WTC11 (cell line): ENCODE results near the gene PITPNC1. TPM values are rescaled to one million over a fixed set of nuclear protein-coding genes. Genes with fewer than 3 reads are reported as not detected.
"Not testable (repeated sequence)": the region's sequence is repeated elsewhere in the genome, so short reads cannot be mapped to it uniquely, and the experiment has no call there.

Source experiments
- ATAC-seq: fragments of 200-7000 bp; cut with Tn5 transposase; 2 replicates; pipeline ENCODE4 v1.10.0; 2021; ENCODE audit warnings: mild to moderate bottlenecking, moderate library complexity
- CTCF ChIA-PET: fragments of 300-600 bp; sonication (Branson Sonifier 250); formaldehyde crosslinking; loops from one replicate; lab custom pipeline; 2021; ENCODE audit warnings: antibody characterized with exemption; lab: Charles Lee
- POLR2A ChIA-PET: fragments of 350-600 bp; sonication (Branson Sonifier 250); formaldehyde crosslinking; loops from one replicate; lab custom pipeline; 2021; ENCODE audit warnings: antibody characterized with exemption; lab: Charles Lee
- DNase-seq: peaks from one replicate; pipeline ENCODE4 v3.0.0; 2021; ENCODE audit warnings: low spot score
- H3K27ac Mint-ChIP-seq: 2 replicates; pipeline ENCODE4 v1.8.0; 2021; ENCODE audit warnings: mixed read lengths
- H3K27me3 Mint-ChIP-seq: 2 replicates; pipeline ENCODE4 v1.8.0; 2021; ENCODE audit warnings: low read depth, mild to moderate bottlenecking, moderate library complexity, mixed read lengths
- H3K36me3 Mint-ChIP-seq: 2 replicates; pipeline ENCODE4 v1.8.0; 2021; ENCODE audit warnings: mixed read lengths
- H3K4me1 Mint-ChIP-seq: 2 replicates; pipeline ENCODE4 v1.8.0; 2022; ENCODE audit warnings: mixed read lengths
- H3K4me3 Mint-ChIP-seq: 2 replicates; pipeline ENCODE4 v1.8.0; 2021; ENCODE audit warnings: mild to moderate bottlenecking, moderate library complexity, mixed read lengths
- H3K9me3 Mint-ChIP-seq: 2 replicates; pipeline ENCODE4 v1.8.0; 2021; ENCODE audit warnings: mixed read lengths
- ATF1 ChIP-seq: sonication (generic); formaldehyde crosslinking; IDR thresholded peaks from 2 replicates; pipeline ENCODE4 v1.8.1; 2023; ENCODE audit warnings: mild to moderate bottlenecking, moderate library complexity, missing genetic modification reagents
- CTCF ChIP-seq: fragments of 200-600 bp; IDR thresholded peaks from 2 replicates; pipeline ENCODE4 v1.8.0; 2022; ENCODE audit warnings: antibody characterized with exemption
- IRF2 ChIP-seq: sonication (generic); formaldehyde crosslinking; IDR thresholded peaks from 2 replicates; pipeline ENCODE4 v1.8.0; 2022; ENCODE audit warnings: low read depth, missing genetic modification reagents, borderline replicate concordance
- JAZF1 ChIP-seq: fragments of 250-450 bp; sonication (Bioruptor Pico); IDR thresholded peaks from 2 replicates; pipeline ENCODE4 v1.9.0; 2021; ENCODE audit warnings: moderate library complexity, mild to moderate bottlenecking, inconsistent platforms
- KAT7 ChIP-seq: sonication (generic); formaldehyde crosslinking; IDR thresholded peaks from 2 replicates; pipeline ENCODE4 v1.8.1; 2023; ENCODE audit warnings: missing genetic modification reagents, mild to moderate bottlenecking, borderline replicate concordance
- NFYB ChIP-seq: sonication (generic); formaldehyde crosslinking; conservative IDR thresholded peaks from 2 replicates; pipeline ENCODE4 v1.8.0; 2022; ENCODE audit warnings: low read depth, missing genetic modification reagents
- RORB ChIP-seq: fragments of 250-450 bp; sonication (Bioruptor Pico); IDR thresholded peaks from 2 replicates; pipeline ENCODE4 v1.9.0; 2021; ENCODE audit warnings: mild to moderate bottlenecking
- SOX15 ChIP-seq: fragments of 250-450 bp; sonication (Bioruptor Pico); IDR thresholded peaks from 2 replicates; pipeline ENCODE4 v1.9.0; 2021; ENCODE audit warnings: mild to moderate bottlenecking
- ZNF138 ChIP-seq: sonication (generic); formaldehyde crosslinking; conservative IDR thresholded peaks from 2 replicates; pipeline ENCODE4 v1.8.1; 2022; ENCODE audit warnings: mild to moderate bottlenecking, moderate library complexity, missing genetic modification reagents
- ZNF219 ChIP-seq: sonication (generic); formaldehyde crosslinking; IDR thresholded peaks from 2 replicates; pipeline ENCODE4 v1.8.0; 2023; ENCODE audit warnings: missing genetic modification reagents, mild to moderate bottlenecking, borderline replicate concordance
- ZNF423 ChIP-seq: fragments of 250-450 bp; sonication (Bioruptor Pico); IDR thresholded peaks from 2 replicates; pipeline ENCODE4 v2.1.2; 2022; ENCODE audit warnings: mild to moderate bottlenecking, moderate library complexity
- ZNF532 ChIP-seq: fragments of 250-450 bp; sonication (Bioruptor Pico); IDR thresholded peaks from 2 replicates; pipeline ENCODE4 v1.9.0; 2021; ENCODE audit warnings: mild to moderate bottlenecking, borderline replicate concordance
- total RNA-seq: library from RNA; stranded (reverse); gene quantifications from 3 replicates; pipeline ENCODE4 v1.2.3, GENCODE V29; 2021
- TF ChIP-seq, protein P1 (sequence below): sonication (generic); formaldehyde crosslinking; IDR thresholded peaks from 2 replicates; pipeline ENCODE4 v1.8.1; 2023; ENCODE audit warnings: mild to moderate bottlenecking, missing genetic modification reagents
- TF ChIP-seq, protein P2 (sequence below): fragments of 250-450 bp; sonication (Bioruptor Pico); IDR thresholded peaks from 2 replicates; pipeline ENCODE4 v1.9.0; 2021; ENCODE audit warnings: mild to moderate bottlenecking
- TF ChIP-seq, protein P3 (sequence below): sonication (generic); formaldehyde crosslinking; IDR thresholded peaks from 2 replicates; pipeline ENCODE4 v1.8.0; 2022; ENCODE audit warnings: mild to moderate bottlenecking, missing genetic modification reagents
- TF ChIP-seq, protein P4 (sequence below): fragments of 250-450 bp; sonication (Bioruptor Pico); IDR thresholded peaks from 2 replicates; pipeline ENCODE4 v1.9.0; 2021; ENCODE audit warnings: moderate library complexity, mild to moderate bottlenecking, inconsistent platforms, borderline replicate concordance
- TF ChIP-seq, protein P5 (sequence below): sonication (generic); formaldehyde crosslinking; IDR thresholded peaks from 2 replicates; pipeline ENCODE4 v1.8.0; 2023; ENCODE audit warnings: mild to moderate bottlenecking, missing genetic modification reagents

PITPNC1 gene
- total RNA-seq, 1 experiment from 2014 or later: 39.8 TPM

DNA sequence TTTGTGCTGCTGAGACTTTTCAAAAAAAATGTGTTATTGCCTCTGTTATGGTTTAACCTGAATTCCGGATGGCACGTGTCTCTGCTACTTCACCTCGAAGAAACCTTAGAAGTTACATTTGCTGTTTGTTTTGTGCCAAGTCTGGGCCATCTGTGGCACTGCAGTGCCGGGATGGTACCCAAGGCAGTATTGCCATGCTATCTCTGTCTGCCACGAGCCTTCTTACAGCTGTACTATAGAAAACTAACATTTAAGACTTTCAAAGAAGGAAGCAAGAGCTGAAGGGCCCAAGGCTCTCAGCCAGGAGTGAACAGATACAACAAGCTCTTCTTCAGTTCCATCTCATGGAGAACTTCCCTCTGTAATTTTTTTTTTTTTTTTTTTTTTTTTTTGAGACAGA lies 267.0 kb downstream of the PITPNC1 start (continued):
- TF ChIP-seq CTCF: no peak
- no peak for TF ChIP-seq KAT7
- TF ChIP-seq, protein P1, sequence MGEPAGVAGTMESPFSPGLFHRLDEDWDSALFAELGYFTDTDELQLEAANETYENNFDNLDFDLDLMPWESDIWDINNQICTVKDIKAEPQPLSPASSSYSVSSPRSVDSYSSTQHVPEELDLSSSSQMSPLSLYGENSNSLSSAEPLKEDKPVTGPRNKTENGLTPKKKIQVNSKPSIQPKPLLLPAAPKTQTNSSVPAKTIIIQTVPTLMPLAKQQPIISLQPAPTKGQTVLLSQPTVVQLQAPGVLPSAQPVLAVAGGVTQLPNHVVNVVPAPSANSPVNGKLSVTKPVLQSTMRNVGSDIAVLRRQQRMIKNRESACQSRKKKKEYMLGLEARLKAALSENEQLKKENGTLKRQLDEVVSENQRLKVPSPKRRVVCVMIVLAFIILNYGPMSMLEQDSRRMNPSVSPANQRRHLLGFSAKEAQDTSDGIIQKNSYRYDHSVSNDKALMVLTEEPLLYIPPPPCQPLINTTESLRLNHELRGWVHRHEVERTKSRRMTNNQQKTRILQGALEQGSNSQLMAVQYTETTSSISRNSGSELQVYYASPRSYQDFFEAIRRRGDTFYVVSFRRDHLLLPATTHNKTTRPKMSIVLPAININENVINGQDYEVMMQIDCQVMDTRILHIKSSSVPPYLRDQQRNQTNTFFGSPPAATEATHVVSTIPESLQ (CRISPR knock-in tag): no peak
- TF ChIP-seq, protein P2, sequence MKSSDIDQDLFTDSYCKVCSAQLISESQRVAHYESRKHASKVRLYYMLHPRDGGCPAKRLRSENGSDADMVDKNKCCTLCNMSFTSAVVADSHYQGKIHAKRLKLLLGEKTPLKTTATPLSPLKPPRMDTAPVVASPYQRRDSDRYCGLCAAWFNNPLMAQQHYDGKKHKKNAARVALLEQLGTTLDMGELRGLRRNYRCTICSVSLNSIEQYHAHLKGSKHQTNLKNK: no peak
- TF ChIP-seq, all 79 proteins: peak for 0

GRCh38 chr17:67645195-67645594 lies 268.1 kb downstream of the PITPNC1 start:
- H3K27ac Mint-ChIP-seq: 0 out of 2 replicates have a peak overlapping the region, but pooled peaks have one; percentile 24
- DNase-seq, POLR2A ChIA-PET, ATAC-seq, H3K36me3 Mint-ChIP-seq, H3K4me3 Mint-ChIP-seq, H3K4me1 Mint-ChIP-seq, H3K9me3 Mint-ChIP-seq, H3K27me3 Mint-ChIP-seq: not testable (repeated sequence)
- CTCF ChIA-PET: interaction anchor here (0.7 to 1.4 kb wide), 2 partner anchors 310 to 433 kb away, joined by 3 read pairs; no protein-coding TSS in a partner anchor

DNA sequence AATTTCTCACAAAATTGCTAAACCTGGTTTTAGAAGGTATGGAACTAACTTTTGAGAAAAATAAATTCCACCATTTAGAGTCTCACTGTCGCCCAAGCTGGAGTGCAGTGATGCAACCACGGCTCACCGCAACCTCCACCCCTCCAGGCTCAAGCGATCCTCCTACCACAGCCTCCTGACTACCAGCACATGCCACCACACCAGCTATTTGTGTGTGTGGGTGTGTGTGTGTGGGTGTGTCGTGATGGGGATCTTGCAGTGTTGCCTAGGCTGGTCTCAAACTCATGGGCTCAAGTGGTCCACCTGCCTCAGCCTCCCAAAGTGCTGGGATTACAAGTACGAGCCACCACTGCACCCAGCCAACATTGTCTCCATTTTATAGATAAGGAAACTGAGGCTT lies 269.4 kb downstream of the PITPNC1 start:
- ATAC-seq: no peak
- CTCF ChIA-PET: interaction anchor here (1.4 kb wide), 1 partner anchor 311 kb away, joined by 3 read pairs; no protein-coding TSS in a partner anchor
- POLR2A ChIA-PET: no interaction called here
- H3K4me1 Mint-ChIP-seq: peaks cover 12% of the 10 kb centered on the region
- H3K9me3 Mint-ChIP-seq: no peaks in the 10 kb centered on the region
- no peak overlapping the region for H3K4me3 Mint-ChIP-seq
- no peaks in the 10 kb centered on the region for H3K36me3 Mint-ChIP-seq
- H3K27ac Mint-ChIP-seq: no peak overlapping the region
- DNase-seq: no peak
- no peaks in the 10 kb centered on the region for H3K27me3 Mint-ChIP-seq
- TF ChIP-seq ZNF532: no peak
- TF ChIP-seq ZNF138 (CRISPR knock-in tag): no peak
- TF ChIP-seq ATF1 (CRISPR knock-in tag): no peak
- TF ChIP-seq, protein P3, sequence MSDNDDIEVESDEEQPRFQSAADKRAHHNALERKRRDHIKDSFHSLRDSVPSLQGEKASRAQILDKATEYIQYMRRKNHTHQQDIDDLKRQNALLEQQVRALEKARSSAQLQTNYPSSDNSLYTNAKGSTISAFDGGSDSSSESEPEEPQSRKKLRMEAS (CRISPR knock-in tag): no peak
- TF ChIP-seq RORB (CRISPR knock-in tag): no peak

DNA sequence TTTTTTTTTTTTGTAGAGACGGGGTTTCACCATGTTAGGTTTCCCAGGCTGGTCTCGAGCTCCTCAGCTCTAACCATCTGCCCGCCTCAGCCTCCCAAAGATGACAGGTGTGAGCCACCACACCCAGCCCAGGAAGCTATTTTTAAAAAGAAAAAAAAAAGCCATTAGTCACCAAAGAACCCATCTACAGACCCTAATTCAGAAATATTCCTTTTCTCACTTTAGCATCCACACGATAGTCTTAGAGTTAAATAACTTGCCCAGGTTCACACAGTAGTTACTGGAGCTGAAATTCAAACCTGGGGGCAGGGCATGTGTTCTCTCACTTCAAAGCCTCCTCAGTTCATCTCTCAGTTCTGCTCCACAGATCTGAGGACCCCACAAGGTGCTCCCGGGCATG lies 270.4 kb downstream of the PITPNC1 start:
- DNase-seq (no peak), ATAC-seq (no peak)
- peaks cover 12% of the 10 kb centered on the region for H3K4me1 Mint-ChIP-seq
- H3K27ac Mint-ChIP-seq: peak overlapping the region; percentile 57; the same call in 1 of the 2 replicates
- no peaks in the 10 kb centered on the region for H3K36me3 Mint-ChIP-seq
- POLR2A ChIA-PET: interaction anchor here (0.6 kb wide), 1 partner anchor 10 kb away, joined by 3 read pairs; no protein-coding TSS in a partner anchor
- no peaks in the 10 kb centered on the region for H3K9me3 Mint-ChIP-seq
- no peak overlapping the region for H3K4me3 Mint-ChIP-seq
- CTCF ChIA-PET: interaction anchor here (0.9 to 3.2 kb wide), 2 partner anchors 269 to 273 kb away, joined by 3 to 12 read pairs; no protein-coding TSS in a partner anchor
- H3K27me3 Mint-ChIP-seq: no peaks in the 10 kb centered on the region
- TF ChIP-seq IRF2 (CRISPR knock-in tag) (no peak), SOX15 (CRISPR knock-in tag) (no peak), NFYB (CRISPR knock-in tag) (no peak), ZNF219 (no peak), JAZF1 (CRISPR knock-in tag) (no peak), ZNF423 (CRISPR knock-in tag) (no peak)
- TF ChIP-seq, protein P4, sequence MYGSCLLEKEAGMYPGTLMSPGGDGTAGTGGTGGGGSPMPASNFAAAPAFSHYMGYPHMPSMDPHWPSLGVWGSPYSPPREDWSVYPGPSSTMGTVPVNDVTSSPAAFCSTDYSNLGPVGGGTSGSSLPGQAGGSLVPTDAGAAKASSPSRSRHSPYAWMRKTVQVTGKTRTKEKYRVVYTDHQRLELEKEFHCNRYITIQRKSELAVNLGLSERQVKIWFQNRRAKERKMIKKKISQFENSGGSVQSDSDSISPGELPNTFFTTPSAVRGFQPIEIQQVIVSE (CRISPR knock-in tag): no peak
- TF ChIP-seq, protein P5, sequence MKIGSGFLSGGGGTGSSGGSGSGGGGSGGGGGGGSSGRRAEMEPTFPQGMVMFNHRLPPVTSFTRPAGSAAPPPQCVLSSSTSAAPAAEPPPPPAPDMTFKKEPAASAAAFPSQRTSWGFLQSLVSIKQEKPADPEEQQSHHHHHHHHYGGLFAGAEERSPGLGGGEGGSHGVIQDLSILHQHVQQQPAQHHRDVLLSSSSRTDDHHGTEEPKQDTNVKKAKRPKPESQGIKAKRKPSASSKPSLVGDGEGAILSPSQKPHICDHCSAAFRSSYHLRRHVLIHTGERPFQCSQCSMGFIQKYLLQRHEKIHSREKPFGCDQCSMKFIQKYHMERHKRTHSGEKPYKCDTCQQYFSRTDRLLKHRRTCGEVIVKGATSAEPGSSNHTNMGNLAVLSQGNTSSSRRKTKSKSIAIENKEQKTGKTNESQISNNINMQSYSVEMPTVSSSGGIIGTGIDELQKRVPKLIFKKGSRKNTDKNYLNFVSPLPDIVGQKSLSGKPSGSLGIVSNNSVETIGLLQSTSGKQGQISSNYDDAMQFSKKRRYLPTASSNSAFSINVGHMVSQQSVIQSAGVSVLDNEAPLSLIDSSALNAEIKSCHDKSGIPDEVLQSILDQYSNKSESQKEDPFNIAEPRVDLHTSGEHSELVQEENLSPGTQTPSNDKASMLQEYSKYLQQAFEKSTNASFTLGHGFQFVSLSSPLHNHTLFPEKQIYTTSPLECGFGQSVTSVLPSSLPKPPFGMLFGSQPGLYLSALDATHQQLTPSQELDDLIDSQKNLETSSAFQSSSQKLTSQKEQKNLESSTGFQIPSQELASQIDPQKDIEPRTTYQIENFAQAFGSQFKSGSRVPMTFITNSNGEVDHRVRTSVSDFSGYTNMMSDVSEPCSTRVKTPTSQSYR: no peak
- TF ChIP-seq, protein P2: no peak
